Kidney (tissue), 14 donors: ENCODE data around the gene CALD1. TPM values are rescaled to one million over a fixed set of nuclear protein-coding genes. Genes with fewer than 3 reads are reported as not detected.

Source experiments
- DNase-seq, 5 donors: peaks; one replicate each; pipeline ENCODE4 v3.0.0-alpha.2; 2013 to 2020
- FAIRE-seq: peaks from 2 replicates; lab custom pipeline; 2012; peaks lifted over from hg19 to GRCh38; lab: Jason Lieb, UNC
- H3K27ac ChIP-seq, 2 donors: one replicate each; pipeline ENCODE4 v1.7.0; 2013; ENCODE audit warnings: low read depth in 2 of 2, low read length in 2 of 2, inconsistent platforms in 1 of 2
- H3K27me3 ChIP-seq: one replicate; pipeline ENCODE4 v1.7.1; 2013; ENCODE audit warnings: low read length, inconsistent platforms; ENCODE audit not compliant: control insufficient read depth, insufficient read depth
- H3K36me3 ChIP-seq, 3 donors: one replicate each; pipeline versions ENCODE4 v1.7.0 to v1.7.1; 2013; ENCODE audit warnings: low read length in 3 of 3, control low read depth in 1 of 3, inconsistent platforms in 1 of 3; ENCODE audit not compliant: insufficient read depth in 3 of 3, control insufficient read depth in 2 of 3
- H3K4me1 ChIP-seq, 3 donors: one replicate each; pipeline versions ENCODE4 v1.7.0 to v1.7.1; 2013; ENCODE audit warnings: low read length in 3 of 3, inconsistent platforms in 1 of 3, low read depth in 1 of 3; ENCODE audit not compliant: control insufficient read depth in 2 of 3, insufficient read depth in 2 of 3
- H3K4me3 ChIP-seq, 3 donors: one replicate each; pipeline versions ENCODE4 v1.7.0 to v1.8.1; 2013; ENCODE audit warnings: low read length in 3 of 3, control low read depth in 1 of 3, inconsistent platforms in 1 of 3
- H3K9ac ChIP-seq, 3 donors: one replicate each; pipeline versions ENCODE4 v1.7.0 to v1.7.1; 2013; ENCODE audit warnings: low read length in 3 of 3, control low read depth in 1 of 3, inconsistent platforms in 1 of 3
- H3K9me3 ChIP-seq, 3 donors: one replicate each; pipeline versions ENCODE4 v1.7.0 to v1.7.1; 2013; ENCODE audit warnings: low read length in 3 of 3, control low read depth in 1 of 3, inconsistent platforms in 1 of 3; ENCODE audit not compliant: control insufficient read depth in 2 of 3, insufficient read depth in 1 of 3
- CTCF ChIP-seq: IDR thresholded peaks from 3 replicates; pipeline ENCODE4 v1.5.1; 2012; ENCODE audit warnings: mild to moderate bottlenecking, moderate library complexity, borderline replicate concordance; ENCODE audit not compliant: insufficient read depth; ENCODE audit errors: extremely low read depth
- intact Hi-C: fragments of 100-400 bp; cut with DNase I; formaldehyde crosslinking; loops from one replicate; pipeline ENCODE4 v1.11.1; 2022
- polyA plus RNA-seq: library from polyadenylated mRNA; stranded (reverse); fragments of 350-450 nt; fragmentation: Illumina TruSeq; extraction: RNeasy Lipid Tissue Mini Kit (QIAGEN cat#74804); gene quantifications from one replicate; pipeline ENCODE4 v1.2.3, GENCODE V29; 2014; ENCODE audit warnings: low read depth, low replicate concordance; ENCODE audit not compliant: insufficient read depth
- total RNA-seq: library from RNA; stranded (reverse); fragmentation: NEBNext Ultra II Directional; extraction: Animal tissue kit (Norgen Biotek cat#: 25700); gene quantifications from one replicate; pipeline ENCODE4 v1.2.1, GENCODE V29; 2021
- donor health status: control.
- donor health status: control.
- donor health status: control.
- donor health status: control.
- donor health status: control.
- donor health status: DM: yes; HTN: yes; CAD: no.
- donor health status: Normal renal cell carcinoma (clear cell type).

The CALD1 gene
- total and polyA plus RNA-seq, 2 donors from 2014 or later: 72.7 to 218 TPM

GRCh38 chr7:134826105-134826504 lies 46.7 kb downstream of the CALD1 start:
- H3K4me1 ChIP-seq: no peaks in the 10 kb centered on the region
- H3K9ac ChIP-seq: no peak overlapping the region
- H3K27ac ChIP-seq: no peak overlapping the region
- no peaks in the 10 kb centered on the region for H3K27me3 ChIP-seq
- no peak for DNase-seq
- H3K4me3 ChIP-seq: no peak overlapping the region
- H3K9me3 ChIP-seq: no peaks in the 10 kb centered on the region
- FAIRE-seq: no peak
- intact Hi-C loops: no loop called here
- no peaks in the 10 kb centered on the region for H3K36me3 ChIP-seq
- no peak for TF ChIP-seq CTCF

DNA sequence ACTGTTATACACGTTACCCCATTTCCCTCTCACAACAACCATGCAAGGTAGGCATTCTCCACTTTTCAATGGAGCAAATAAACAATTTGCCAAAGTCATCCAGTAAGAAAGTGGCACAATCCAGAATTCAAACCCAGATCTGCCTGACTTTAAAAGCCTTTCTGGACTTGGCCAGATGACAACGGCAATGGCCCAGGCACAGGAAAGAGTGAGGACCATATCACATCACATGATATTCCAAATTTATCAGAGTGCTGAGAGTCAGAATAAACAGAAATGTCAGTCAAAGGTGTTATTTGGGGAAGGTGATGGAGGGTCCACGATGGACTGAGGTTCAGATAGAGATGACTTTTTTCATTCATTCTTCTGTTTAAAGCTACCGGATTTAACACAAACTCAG lies 48.0 kb downstream of the CALD1 start:
- H3K9ac ChIP-seq: no peak overlapping the region

DNA sequence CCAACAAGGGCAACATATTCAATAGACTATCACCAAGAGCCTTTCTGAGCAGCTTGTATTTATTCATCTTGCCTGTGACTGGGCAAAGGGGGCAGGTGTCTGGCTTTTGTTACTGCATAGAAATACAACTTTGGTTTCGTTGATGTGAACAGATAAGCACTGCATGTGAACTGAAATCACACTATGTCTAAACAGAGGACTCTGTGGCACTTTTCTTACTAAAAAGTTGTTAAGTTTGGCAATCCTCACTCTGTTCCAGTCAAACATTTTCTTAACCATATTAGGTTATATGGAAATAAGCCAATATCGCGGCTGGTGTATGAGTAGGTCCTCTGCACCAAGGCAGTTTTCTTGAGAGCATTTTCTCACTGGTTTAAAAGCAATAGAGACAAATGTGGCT lies 48.5 kb downstream of the CALD1 start:
- intact Hi-C loops: no loop called here
- FAIRE-seq: no peak
- Histone ChIP-seq H3K9me3 (no peaks in the 10 kb centered on the region), H3K27ac (no peak overlapping the region), H3K4me1 (no peaks in the 10 kb centered on the region), H3K27me3 (no peaks in the 10 kb centered on the region), H3K4me3 (no peak overlapping the region), H3K36me3 (no peaks in the 10 kb centered on the region), H3K9ac (no peak overlapping the region)
- DNase-seq: no peak
- no peak for TF ChIP-seq CTCF

More for the DNA sequence above, 48.0 kb downstream of the CALD1 start:
- Histone ChIP-seq H3K4me3 (no peak overlapping the region), H3K27ac (peak overlapping the region in 1 of 2 donors; percentile 50), H3K4me1 (no peaks in the 10 kb centered on the region), H3K9me3 (no peaks in the 10 kb centered on the region), H3K27me3 (no peaks in the 10 kb centered on the region), H3K36me3 (no peaks in the 10 kb centered on the region)
- DNase-seq (no peak), FAIRE-seq (no peak)
- intact Hi-C loops: no loop called here
- no peak for TF ChIP-seq CTCF

DNA sequence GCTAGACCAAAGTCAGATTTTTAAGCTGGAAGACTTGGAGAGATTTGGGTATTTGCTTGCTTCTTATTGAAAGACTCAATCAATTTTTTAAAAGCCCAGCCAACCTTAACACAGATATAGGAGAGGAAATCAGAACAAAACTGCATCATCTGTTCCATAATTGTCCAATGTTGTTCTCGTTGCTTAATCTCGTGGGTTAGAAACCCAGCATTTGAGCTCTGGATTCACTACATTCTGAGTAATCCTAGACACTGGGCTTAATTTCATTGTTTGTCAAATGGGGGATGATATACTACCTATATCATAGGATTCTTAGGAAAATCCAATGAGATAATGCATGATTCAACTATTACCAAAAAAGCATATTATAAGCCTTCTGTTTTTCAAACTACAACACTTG lies 48.9 kb downstream of the CALD1 start:
- no peak overlapping the region for H3K27ac ChIP-seq
- no peak overlapping the region for H3K9ac ChIP-seq
- FAIRE-seq: no peak

More for the DNA sequence above, 48.9 kb downstream of the CALD1 start:
- no peak for TF ChIP-seq CTCF
- no peaks in the 10 kb centered on the region for H3K36me3 ChIP-seq
- no peaks in the 10 kb centered on the region for H3K4me1 ChIP-seq
- intact Hi-C loops: no loop called here
- H3K9me3 ChIP-seq: no peaks in the 10 kb centered on the region
- H3K27me3 ChIP-seq: no peaks in the 10 kb centered on the region
- no peak overlapping the region for H3K4me3 ChIP-seq
- no peak for DNase-seq
